Activated gamma-delta T cell (primary cell): ENCODE measurements around the gene POU6F2.
"Not testable (repeated sequence)": the region's sequence is repeated elsewhere in the genome, so short reads cannot be mapped to it uniquely, and the experiment has no call there.

Experiments used
- DNase-seq: peaks from one replicate; lab custom pipeline; 2025; lab: John Stamatoyannopoulos, UW

The POU6F2 gene

DNA sequence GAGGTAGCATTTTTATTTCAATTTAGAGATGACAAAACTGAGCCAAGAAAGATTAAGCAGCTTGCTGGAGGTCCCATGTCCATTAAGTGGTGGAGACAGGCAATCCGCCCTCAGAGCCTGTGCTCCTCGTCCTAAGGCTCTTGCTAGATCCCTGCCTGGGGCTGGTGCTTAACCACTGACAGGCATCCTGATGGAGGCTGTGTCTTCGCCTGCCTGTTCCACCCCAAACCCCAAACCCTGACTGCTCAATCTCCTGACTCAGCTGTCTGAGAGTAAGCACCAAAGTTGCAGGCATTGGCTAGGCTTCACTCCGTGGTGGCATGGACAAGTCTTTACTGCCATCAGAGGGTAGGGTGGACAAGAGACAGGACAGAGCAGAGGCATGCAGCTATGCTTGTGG is 209.4 kb downstream of the POU6F2 start:
- DNase-seq: no peak

GRCh38 chr7:39192476-39192875 is 214.8 kb downstream of the POU6F2 start:
- no peak for DNase-seq

DNA sequence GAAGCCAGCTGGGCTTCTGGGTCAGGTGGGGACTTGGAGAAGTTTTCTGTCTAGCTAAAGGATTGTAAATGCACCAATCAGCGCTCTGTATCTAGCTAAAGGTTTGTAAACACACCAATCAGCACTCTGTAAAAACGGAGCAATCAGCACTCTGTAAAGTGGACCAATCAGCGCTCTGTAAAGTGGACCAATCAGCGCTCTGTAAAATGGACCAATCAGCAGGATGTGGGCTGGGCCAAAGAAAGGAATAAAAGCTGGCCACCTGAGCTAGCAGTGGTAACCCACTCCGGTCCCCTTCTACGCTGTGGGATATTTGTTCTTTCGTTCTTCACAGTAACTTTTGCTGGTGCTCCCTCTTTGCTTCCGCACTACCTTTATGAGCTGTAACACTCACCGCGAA is 216.7 kb downstream of the POU6F2 start:
- DNase-seq: not testable (repeated sequence)

- no peak for DNase-seq
Measured at GRCh38 chr7:39195967-39196366, 218.3 kb downstream of the POU6F2 start.

DNA sequence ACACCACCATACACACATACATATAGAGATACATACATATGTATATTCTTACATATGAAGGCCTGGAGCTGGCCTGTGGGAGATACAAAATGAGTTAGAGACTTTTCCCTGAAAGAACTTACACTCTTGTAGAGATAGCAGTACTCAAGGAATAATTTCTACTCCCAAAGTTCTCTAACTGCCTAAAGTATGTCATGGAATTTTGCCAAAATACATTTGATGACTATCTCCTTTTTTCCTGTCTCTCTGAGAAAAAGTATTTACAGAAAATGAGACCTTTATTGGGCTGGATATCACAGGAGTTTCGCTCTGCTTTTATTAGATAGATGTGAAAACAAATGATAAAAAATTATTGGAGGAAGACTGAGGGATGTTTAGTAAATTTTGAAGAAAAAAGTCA is 220.1 kb downstream of the POU6F2 start:
- no peak for DNase-seq

GRCh38 chr7:39198556-39198955 is 220.8 kb downstream of the POU6F2 start:
- no peak for DNase-seq

GRCh38 chr7:39199006-39199405 is 221.3 kb downstream of the POU6F2 start:
- DNase-seq: no peak

DNA sequence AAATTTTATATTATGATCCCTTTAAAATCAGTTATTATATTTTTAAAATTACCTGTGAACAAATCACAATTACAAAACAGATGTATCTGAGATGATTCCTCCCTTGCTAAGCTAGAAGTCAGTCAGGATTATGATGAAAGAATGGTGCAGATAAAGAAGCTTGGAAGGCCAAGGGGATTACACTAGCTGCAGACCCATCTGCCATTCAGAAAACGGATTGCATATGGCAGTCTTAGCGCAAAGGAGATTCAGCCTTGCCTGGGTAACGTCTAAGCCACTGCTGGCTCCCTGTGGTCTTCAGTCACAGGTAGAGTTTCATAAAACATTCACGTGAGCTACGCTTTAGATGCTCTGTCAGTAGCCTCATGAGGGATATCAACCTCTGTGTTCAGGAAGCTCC is 222.2 kb downstream of the POU6F2 start:
- no peak for DNase-seq

- no peak for DNase-seq
Measured at GRCh38 chr7:39202041-39202440, 224.3 kb downstream of the POU6F2 start.

- DNase-seq: no peak
Measured at GRCh38 chr7:39210362-39210761, 232.7 kb downstream of the POU6F2 start.

DNA sequence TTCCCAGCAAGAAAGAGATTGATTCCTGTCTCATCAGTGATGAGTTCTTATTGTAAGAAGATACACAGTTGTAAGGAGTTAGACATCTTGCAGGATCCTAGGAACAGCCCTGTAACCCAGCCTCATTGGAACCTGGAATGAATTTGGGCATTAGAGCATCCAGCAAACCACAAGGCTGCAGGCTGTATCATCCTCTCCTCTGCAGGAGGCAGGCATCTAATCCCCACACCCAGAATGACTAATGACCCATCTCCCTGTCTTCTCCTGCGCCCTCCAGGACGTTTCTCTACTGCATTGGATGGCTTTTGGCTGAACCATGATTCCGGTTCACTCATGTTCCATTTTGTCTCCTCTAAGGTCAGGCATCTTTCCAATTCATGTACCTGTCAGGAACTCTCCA is 233.9 kb downstream of the POU6F2 start:
- no peak for DNase-seq

DNA sequence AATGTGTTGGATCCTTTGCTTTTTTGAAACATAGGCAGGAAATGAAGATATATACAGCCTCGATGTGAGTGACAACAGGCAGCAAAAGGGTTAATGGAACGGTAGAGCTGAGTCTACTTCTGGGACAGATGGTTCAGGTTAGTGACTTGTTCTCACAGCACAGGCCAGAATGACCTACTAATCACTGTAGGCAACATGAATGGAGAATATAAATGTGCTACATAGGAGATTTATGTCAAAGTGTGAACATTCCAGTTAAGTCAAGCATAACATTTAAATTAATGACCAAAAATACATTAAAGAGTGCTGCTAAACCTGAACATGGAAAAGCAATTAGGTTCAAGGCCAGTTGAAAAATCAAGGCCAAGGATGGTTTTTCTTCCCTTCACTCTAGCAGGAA is 235.2 kb downstream of the POU6F2 start:
- DNase-seq: no peak

- no peak for DNase-seq
Measured at GRCh38 chr7:39217783-39218182, 240.1 kb downstream of the POU6F2 start.

- DNase-seq: no peak
Measured at GRCh38 chr7:39219869-39220268, 242.2 kb downstream of the POU6F2 start.

DNA sequence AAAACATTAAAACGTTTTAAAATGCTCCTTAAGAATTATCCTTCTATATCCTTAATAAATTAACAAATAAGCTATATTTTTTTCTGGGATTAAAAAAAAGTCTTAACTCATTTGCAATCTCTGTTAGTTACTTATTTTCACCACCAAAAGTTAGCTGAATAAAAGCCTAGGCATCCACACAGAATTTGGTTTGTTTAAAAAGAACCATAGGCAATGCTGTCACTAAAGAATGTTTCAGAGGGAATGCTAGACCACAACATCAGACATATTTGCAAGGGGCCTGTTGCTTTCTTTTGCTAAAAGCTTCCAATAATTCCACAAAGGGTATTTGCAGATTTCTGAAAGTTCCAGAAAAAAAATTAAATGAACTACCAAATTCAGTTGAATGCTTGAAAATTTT is 244.2 kb downstream of the POU6F2 start:
- DNase-seq: no peak

DNA sequence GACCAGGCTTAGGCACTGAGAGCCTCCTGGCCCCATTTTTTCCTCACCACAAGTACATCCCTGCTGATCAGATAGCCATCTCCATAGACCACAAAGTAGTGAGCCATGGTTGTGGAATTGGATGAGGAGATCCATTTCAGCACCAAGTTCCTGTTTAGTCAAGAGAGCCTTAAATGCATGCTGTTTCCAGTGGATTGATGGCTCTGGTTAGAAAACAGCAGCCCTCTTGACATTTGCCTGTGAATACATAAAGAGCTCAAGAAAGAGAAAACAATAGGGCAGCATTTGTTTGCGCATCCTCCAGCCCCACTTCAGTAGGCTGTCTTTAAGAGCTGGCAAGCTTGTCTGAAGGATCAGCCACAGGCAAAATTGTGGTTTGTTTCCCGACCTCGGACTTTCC is 251.2 kb downstream of the POU6F2 start:
- no peak for DNase-seq

- no peak for DNase-seq
Measured at GRCh38 chr7:39233851-39234529, 256.3 kb downstream of the POU6F2 start.

DNA sequence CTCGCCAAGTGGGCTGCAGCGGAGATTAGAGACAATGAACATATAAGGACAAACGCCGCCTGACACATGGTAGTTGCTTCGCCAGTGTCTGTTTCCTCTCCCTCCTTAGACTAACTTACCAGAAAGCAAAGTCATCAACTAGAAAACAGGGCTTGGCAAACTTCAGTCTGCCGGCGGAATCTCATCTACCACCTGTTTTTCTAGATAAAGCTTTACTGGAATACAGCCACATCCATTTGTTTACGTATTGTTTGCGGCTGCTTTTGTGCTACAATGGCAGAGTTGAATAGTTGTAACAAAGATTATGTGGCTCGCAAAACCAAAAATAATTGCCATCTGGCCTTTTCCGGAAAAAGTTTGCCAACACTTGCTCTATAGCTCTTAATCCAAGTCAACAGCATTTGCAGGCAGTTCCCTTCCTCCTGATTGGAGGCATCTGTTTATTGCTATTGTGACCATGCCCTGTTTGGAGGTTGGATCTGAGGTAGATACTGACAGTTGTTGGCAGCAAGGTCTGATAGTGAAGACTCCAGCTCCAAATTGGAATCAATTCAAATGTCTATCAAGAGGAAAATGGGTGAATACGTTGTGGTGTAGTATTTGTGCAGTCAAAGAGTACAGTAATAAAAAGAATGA is 260.6 kb downstream of the POU6F2 start:
- no peak for DNase-seq

GRCh38 chr7:39240864-39241263 is 263.2 kb downstream of the POU6F2 start:
- no peak for DNase-seq

DNA sequence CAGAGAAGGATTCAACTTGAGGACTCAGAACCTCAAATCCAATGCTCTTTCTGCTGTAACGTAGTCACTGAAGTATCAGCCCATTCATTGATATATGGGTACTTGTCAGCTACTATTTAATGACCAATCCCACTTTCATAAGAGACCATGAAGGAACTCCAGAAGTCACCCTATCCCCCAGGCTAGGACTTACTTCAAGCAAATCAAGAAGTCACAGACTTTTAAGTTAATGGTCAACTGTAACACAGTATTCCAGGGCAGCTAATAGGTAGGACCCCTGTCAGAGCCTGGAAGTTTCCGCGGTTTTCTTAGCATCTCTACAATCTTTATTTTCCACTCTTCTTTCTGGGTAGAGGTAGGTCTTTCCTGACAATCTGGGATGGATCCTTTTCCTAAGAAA is 269.9 kb downstream of the POU6F2 start:
- DNase-seq: no peak

DNA sequence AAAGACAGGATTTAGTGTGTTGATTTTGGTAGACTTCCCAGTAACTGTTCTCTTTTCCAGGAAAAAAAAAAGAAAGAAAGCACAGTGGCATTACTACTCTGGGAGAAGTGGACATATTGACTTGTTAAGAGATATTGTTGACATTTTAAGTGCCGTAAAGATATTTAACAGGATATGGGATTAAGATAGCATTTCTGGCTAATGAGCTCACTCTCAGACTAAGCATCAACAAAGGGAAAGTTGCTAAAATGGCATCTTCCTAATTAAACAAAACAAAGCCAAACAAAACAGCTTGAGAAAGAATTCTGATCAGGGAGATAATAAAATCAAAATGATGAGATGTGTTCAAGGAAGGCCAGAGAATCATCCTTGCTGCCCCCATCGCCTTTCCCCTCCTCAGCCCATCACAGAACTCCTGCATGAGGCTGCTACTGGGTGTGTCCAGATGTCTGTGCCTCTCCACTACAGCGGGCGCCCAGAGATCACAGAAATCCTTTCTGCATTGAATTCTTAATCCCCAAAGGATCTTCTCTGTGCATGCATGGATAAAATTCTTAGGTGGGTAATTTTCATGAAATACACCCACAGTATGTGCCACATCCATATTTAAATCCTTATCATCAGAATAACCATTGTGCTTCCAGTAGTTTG is 270.5 kb downstream of the POU6F2 start:
- no peak for DNase-seq

GRCh38 chr7:39248692-39249090 is 271.0 kb downstream of the POU6F2 start:
- no peak for DNase-seq

GRCh38 chr7:39249635-39250152 is 272.0 kb downstream of the POU6F2 start:
- no peak for DNase-seq
